Endothelial cell (in vitro differentiated cells): ENCODE measurements around the gene CTDSPL. TPM values are rescaled to one million over a fixed set of nuclear protein-coding genes. Genes with fewer than 3 reads are reported as not detected.

Source experiments
- DNase-seq: peaks from one replicate; pipeline ENCODE4 v3.0.0; 2021; ENCODE audit warnings: low spot score
- H3K27ac Mint-ChIP-seq: one replicate; pipeline ENCODE4 v1.8.0; 2021; ENCODE audit warnings: mixed read lengths, inconsistent platforms; ENCODE audit not compliant: unreplicated experiment
- H3K27me3 Mint-ChIP-seq: one replicate; pipeline ENCODE4 v1.8.0; 2021; ENCODE audit warnings: mild to moderate bottlenecking, moderate library complexity, mixed read lengths, inconsistent platforms; ENCODE audit not compliant: unreplicated experiment
- H3K36me3 Mint-ChIP-seq: one replicate; pipeline ENCODE4 v1.8.0; 2021; ENCODE audit warnings: mild to moderate bottlenecking, low read depth, mixed read lengths, inconsistent platforms; ENCODE audit not compliant: unreplicated experiment
- H3K4me1 Mint-ChIP-seq: one replicate; pipeline ENCODE4 v1.8.0; 2021; ENCODE audit warnings: mild to moderate bottlenecking, mixed read lengths, inconsistent platforms; ENCODE audit not compliant: unreplicated experiment
- H3K4me3 Mint-ChIP-seq: one replicate; pipeline ENCODE4 v1.8.0; 2021; ENCODE audit warnings: mild to moderate bottlenecking, mixed read lengths, inconsistent platforms; ENCODE audit not compliant: unreplicated experiment
- H3K9me3 Mint-ChIP-seq: one replicate; pipeline ENCODE4 v1.8.0; 2021; ENCODE audit warnings: mixed read lengths, inconsistent platforms; ENCODE audit not compliant: unreplicated experiment
- total RNA-seq: library from RNA; stranded (reverse); fragmentation: NEBNext Ultra II Directional; extraction: Animal tissue kit (Norgen Biotek cat#: 25700); gene quantifications from one replicate; pipeline ENCODE4 v1.2.1, GENCODE V29; 2021; ENCODE audit not compliant: unreplicated experiment
- TF ChIP-seq, protein P1 (sequence below): fragments of 200-600 bp; sonication (generic); IDR thresholded peaks from one replicate; pipeline ENCODE4 v1.5.0; 2021; ENCODE audit warnings: antibody characterized with exemption; ENCODE audit not compliant: unreplicated experiment

Gene CTDSPL
- total RNA-seq, 1 donor from 2014 or later = 71.4 TPM

- TF ChIP-seq, protein P1, sequence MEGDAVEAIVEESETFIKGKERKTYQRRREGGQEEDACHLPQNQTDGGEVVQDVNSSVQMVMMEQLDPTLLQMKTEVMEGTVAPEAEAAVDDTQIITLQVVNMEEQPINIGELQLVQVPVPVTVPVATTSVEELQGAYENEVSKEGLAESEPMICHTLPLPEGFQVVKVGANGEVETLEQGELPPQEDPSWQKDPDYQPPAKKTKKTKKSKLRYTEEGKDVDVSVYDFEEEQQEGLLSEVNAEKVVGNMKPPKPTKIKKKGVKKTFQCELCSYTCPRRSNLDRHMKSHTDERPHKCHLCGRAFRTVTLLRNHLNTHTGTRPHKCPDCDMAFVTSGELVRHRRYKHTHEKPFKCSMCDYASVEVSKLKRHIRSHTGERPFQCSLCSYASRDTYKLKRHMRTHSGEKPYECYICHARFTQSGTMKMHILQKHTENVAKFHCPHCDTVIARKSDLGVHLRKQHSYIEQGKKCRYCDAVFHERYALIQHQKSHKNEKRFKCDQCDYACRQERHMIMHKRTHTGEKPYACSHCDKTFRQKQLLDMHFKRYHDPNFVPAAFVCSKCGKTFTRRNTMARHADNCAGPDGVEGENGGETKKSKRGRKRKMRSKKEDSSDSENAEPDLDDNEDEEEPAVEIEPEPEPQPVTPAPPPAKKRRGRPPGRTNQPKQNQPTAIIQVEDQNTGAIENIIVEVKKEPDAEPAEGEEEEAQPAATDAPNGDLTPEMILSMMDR = no peak
- no peaks in the 10 kb centered on the region for H3K36me3 Mint-ChIP-seq
Observed at GRCh38 chr3:37887062-37887461, 25.4 kb downstream of the CTDSPL start.

DNA sequence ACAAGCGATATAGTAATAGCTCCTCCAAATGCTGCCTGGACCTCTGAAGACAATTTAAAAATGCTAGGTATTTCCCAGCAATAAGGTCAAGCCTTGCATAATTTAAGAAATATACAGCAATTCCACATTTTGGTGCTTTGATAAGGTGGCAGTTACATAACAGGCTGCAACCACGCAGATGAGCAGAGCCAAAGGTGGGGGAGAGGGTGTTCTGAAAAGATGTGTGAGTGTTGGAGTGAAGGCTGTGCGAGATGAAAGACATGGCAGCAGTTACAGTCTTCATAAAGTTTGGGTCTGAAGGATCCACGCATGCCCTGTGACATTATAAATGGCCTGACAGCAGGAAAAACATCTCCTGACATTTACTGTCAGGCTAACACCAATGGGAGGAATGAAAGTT lies 26.1 kb downstream of the CTDSPL start:
- Mint-ChIP-seq H3K4me1 (peaks cover 62% of the 10 kb centered on the region), H3K27me3 (peaks cover 3% of the 10 kb centered on the region), H3K4me3 (no peak overlapping the region), H3K9me3 (no peaks in the 10 kb centered on the region), H3K27ac (peak overlapping the region; percentile 65), H3K36me3 (no peaks in the 10 kb centered on the region)
- no peak for DNase-seq
- TF ChIP-seq, protein P1 = no peak

More at GRCh38 chr3:37887062-37887461, 25.4 kb downstream of the CTDSPL start:
- Mint-ChIP-seq H3K4me1 (peaks cover 55% of the 10 kb centered on the region), H3K4me3 (no peak overlapping the region), H3K27me3 (peaks cover 3% of the 10 kb centered on the region), H3K9me3 (no peaks in the 10 kb centered on the region), H3K27ac (no peak overlapping the region)
- DNase-seq = no peak

DNA sequence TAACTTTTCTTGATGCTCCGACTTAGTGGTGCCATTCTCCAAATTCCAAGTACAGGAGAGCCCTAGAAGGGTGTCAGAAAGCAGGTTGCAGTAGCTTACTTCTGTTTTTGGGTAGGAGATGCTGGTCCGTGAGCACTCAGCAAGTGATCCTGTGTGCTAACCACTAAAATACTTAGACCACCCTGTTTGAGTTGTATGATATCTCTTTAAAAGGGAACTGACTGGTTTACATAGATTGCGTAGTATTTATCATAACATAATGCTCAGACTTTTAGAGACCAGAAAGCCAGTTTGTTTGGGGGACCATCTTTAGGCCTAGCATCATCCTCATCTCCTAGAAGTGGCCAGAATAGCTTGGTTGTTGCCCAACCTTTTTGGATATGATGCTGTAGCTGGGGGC lies 26.7 kb downstream of the CTDSPL start:
- Mint-ChIP-seq H3K4me3 (no peak overlapping the region), H3K27me3 (peaks cover 3% of the 10 kb centered on the region), H3K27ac (no peak overlapping the region), H3K9me3 (no peaks in the 10 kb centered on the region), H3K4me1 (peaks cover 60% of the 10 kb centered on the region), H3K36me3 (no peaks in the 10 kb centered on the region)
- TF ChIP-seq, protein P1 = no peak
- DNase-seq = no peak

- no peaks in the 10 kb centered on the region for H3K36me3 Mint-ChIP-seq
- no peak overlapping the region for H3K4me3 Mint-ChIP-seq
- H3K4me1 Mint-ChIP-seq = peaks cover 59% of the 10 kb centered on the region
- H3K27ac Mint-ChIP-seq = peak overlapping the region; percentile 75
- H3K9me3 Mint-ChIP-seq = no peaks in the 10 kb centered on the region
- no peak for DNase-seq
- H3K27me3 Mint-ChIP-seq = peaks cover 3% of the 10 kb centered on the region
- TF ChIP-seq, protein P1 = no peak
Observed at GRCh38 chr3:37890522-37890921, 28.8 kb downstream of the CTDSPL start.

- TF ChIP-seq, protein P1 = no peak
- no peak for DNase-seq
- Mint-ChIP-seq H3K27me3 (peaks cover 3% of the 10 kb centered on the region), H3K27ac (peak overlapping the region; percentile 75), H3K9me3 (no peaks in the 10 kb centered on the region), H3K4me1 (peaks cover 59% of the 10 kb centered on the region), H3K4me3 (no peak overlapping the region), H3K36me3 (no peaks in the 10 kb centered on the region)
Observed at GRCh38 chr3:37891227-37891626, 29.5 kb downstream of the CTDSPL start.
